Endothelial cell (in vitro differentiated cells): ENCODE data around the gene ATP2A2. TPM values are rescaled to one million over a fixed set of nuclear protein-coding genes. Genes with fewer than 3 reads are reported as not detected.

Experiments used
- DNase-seq: peaks from one replicate; pipeline ENCODE4 v3.0.0; 2021; ENCODE audit warnings: low spot score
- H3K27ac Mint-ChIP-seq: one replicate; pipeline ENCODE4 v1.8.0; 2021; ENCODE audit warnings: mixed read lengths, inconsistent platforms; ENCODE audit not compliant: unreplicated experiment
- H3K27me3 Mint-ChIP-seq: one replicate; pipeline ENCODE4 v1.8.0; 2021; ENCODE audit warnings: mild to moderate bottlenecking, moderate library complexity, mixed read lengths, inconsistent platforms; ENCODE audit not compliant: unreplicated experiment
- H3K36me3 Mint-ChIP-seq: one replicate; pipeline ENCODE4 v1.8.0; 2021; ENCODE audit warnings: mild to moderate bottlenecking, low read depth, mixed read lengths, inconsistent platforms; ENCODE audit not compliant: unreplicated experiment
- H3K4me1 Mint-ChIP-seq: one replicate; pipeline ENCODE4 v1.8.0; 2021; ENCODE audit warnings: mild to moderate bottlenecking, mixed read lengths, inconsistent platforms; ENCODE audit not compliant: unreplicated experiment
- H3K4me3 Mint-ChIP-seq: one replicate; pipeline ENCODE4 v1.8.0; 2021; ENCODE audit warnings: mild to moderate bottlenecking, mixed read lengths, inconsistent platforms; ENCODE audit not compliant: unreplicated experiment
- H3K9me3 Mint-ChIP-seq: one replicate; pipeline ENCODE4 v1.8.0; 2021; ENCODE audit warnings: mixed read lengths, inconsistent platforms; ENCODE audit not compliant: unreplicated experiment
- total RNA-seq: library from RNA; stranded (reverse); fragmentation: NEBNext Ultra II Directional; extraction: Animal tissue kit (Norgen Biotek cat#: 25700); gene quantifications from one replicate; pipeline ENCODE4 v1.2.1, GENCODE V29; 2021; ENCODE audit not compliant: unreplicated experiment
- TF ChIP-seq, protein P1 (sequence below): fragments of 200-600 bp; sonication (generic); IDR thresholded peaks from one replicate; pipeline ENCODE4 v1.5.0; 2021; ENCODE audit warnings: antibody characterized with exemption; ENCODE audit not compliant: unreplicated experiment

ATP2A2 gene
- total RNA-seq, 1 donor from 2014 or later, result 178 TPM

DNA sequence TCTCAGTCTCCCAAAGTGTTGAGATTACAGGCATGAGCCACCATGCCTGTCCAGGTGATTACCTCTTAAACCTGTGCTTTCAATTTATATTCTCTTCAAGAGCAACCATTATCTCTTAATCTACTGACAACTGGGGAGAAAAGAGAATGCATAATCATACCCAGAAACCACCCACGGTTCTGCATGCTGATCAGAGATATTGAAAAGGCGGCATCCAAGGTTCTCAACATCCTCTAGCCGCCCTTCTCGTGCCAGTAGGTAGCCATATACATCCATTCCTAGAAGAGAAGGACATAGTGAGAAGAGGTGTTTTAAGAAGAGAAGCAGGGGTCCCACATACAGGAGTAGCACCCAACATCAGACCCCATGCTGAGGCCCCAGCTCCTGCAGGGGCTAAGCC is 101.6 kb downstream of the ATP2A2 start:
- Mint-ChIP-seq H3K27ac (no peak overlapping the region), H3K9me3 (no peaks in the 10 kb centered on the region), H3K4me1 (no peaks in the 10 kb centered on the region), H3K36me3 (peaks cover 31% of the 10 kb centered on the region), H3K4me3 (no peak overlapping the region), H3K27me3 (no peaks in the 10 kb centered on the region)
- no peak for DNase-seq
- TF ChIP-seq, protein P1, sequence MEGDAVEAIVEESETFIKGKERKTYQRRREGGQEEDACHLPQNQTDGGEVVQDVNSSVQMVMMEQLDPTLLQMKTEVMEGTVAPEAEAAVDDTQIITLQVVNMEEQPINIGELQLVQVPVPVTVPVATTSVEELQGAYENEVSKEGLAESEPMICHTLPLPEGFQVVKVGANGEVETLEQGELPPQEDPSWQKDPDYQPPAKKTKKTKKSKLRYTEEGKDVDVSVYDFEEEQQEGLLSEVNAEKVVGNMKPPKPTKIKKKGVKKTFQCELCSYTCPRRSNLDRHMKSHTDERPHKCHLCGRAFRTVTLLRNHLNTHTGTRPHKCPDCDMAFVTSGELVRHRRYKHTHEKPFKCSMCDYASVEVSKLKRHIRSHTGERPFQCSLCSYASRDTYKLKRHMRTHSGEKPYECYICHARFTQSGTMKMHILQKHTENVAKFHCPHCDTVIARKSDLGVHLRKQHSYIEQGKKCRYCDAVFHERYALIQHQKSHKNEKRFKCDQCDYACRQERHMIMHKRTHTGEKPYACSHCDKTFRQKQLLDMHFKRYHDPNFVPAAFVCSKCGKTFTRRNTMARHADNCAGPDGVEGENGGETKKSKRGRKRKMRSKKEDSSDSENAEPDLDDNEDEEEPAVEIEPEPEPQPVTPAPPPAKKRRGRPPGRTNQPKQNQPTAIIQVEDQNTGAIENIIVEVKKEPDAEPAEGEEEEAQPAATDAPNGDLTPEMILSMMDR, result no peak

Other genes with a start within 250 kb of the ATP2A2 start
- gene C12orf76, start 232.7 kb upstream of the ATP2A2 start, total RNA-seq, result 21.9 TPM
- 18.7 TPM for gene IFT81, start 156.9 kb upstream of the ATP2A2 start, total RNA-seq
- gene ANAPC7, start 122.5 kb downstream of the ATP2A2 start, total RNA-seq, result 64.8 TPM
- 230 TPM for gene ARPC3, start 169.1 kb downstream of the ATP2A2 start, total RNA-seq
- gene GPN3, start 187.0 kb downstream of the ATP2A2 start, total RNA-seq, result 20.4 TPM
- gene FAM216A, start 187.6 kb downstream of the ATP2A2 start, total RNA-seq, result 3.1 TPM
- gene VPS29, start 220.9 kb downstream of the ATP2A2 start, total RNA-seq, result 116 TPM
- 0.54 TPM for gene RAD9B, start 221.1 kb downstream of the ATP2A2 start, total RNA-seq